ENCODE data around the gene ANO5.

The ANO5 gene
- 0 to 0.19 (median 0.05) reads per million in 3 experiments for total RNA-seq

DNA sequence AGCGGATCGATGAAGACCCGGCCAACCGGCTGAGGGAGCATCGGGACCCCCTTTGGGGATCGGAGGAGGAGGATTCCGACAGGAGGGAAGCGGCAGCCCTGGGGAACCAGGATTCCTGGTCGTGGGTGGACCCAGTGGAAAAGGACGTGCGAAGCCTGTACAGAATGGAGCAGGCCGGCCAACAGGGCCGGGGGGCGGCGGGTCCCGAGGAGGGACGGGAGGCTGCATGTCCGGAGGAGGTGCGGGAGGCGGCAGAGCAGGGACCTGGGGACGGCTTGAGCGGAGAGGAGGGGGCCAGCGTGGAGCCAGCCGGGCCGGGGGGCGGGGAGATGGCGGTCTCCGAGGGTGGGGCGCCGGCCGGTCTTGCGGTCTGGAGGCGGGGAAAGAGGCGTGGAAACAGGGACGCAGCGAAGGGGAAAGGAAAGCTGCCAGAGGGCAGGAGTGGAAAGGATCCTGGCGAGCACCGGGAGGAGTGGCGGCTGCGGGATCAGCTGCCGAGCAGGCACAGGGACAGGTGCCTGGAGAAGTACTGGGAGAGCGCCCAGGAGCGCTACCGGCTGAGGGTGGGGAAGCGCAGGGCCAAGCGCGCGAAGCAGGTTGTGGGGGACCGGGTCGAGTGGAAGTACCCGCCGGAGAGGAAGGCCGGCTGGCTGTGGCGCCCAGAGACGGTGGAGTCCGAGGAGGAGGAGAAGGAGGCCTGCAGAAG, at the start of gene ANO5:
Gene ANO5, plus strand, starts transcription at position 444 of the 706 bp plus-strand sequence. CDS start 408 bp downstream, outside the sequence.
- DNase-seq = no peak

DNA sequence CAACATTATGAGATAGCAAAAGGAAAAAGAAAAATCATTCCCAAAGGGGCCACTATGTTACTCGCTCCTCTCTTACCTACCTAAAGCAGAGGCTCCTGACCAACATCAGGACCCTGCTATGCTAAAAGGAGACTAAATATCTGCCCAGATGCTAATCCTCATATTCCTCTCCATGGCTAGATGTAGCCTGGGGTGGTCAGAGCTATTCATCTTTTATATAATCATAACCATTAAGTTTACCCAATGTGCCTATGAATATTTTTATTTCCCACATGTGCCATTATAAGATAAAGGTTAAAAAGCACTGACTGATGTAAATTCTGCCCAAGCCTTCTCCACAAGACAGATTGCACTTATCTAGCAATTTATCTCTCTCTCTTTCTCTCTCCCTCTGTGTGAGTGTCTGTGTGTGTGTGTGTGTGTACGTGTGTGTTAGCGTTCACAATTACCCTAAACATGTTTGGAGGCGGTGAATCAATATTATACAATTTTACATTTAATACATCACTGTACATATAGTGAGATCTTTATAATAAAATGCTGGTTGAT, 41.2 kb upstream of the ANO5 start:
- no peak for DNase-seq

GRCh38 chr11:22157531-22157930, 35.4 kb upstream of the ANO5 start:
- DNase-seq = no peak

DNA sequence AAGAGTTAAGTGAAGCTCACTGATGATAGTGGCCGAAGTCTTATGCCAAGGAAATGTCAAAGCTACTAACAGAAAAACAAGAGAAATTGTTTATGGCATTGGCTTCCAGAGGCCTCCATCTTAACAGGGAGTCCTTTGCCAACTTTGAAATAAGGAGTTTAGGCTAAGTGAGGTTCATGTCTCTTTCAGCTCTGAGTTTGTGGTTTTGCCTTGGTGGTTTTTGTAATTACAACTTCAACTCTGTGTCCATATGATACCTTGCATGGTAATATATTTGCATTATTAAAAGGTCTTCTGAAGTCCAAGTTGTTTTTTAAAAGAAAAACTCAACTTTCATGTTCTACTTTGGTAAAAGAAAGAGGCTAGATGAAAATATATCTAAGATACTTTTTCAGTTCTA, 31.4 kb upstream of the ANO5 start:
- DNase-seq = no peak

GRCh38 chr11:22162756-22163155, 30.1 kb upstream of the ANO5 start:
- no peak for DNase-seq

GRCh38 chr11:22163394-22163797, 29.5 kb upstream of the ANO5 start:
- DNase-seq = no peak

DNA sequence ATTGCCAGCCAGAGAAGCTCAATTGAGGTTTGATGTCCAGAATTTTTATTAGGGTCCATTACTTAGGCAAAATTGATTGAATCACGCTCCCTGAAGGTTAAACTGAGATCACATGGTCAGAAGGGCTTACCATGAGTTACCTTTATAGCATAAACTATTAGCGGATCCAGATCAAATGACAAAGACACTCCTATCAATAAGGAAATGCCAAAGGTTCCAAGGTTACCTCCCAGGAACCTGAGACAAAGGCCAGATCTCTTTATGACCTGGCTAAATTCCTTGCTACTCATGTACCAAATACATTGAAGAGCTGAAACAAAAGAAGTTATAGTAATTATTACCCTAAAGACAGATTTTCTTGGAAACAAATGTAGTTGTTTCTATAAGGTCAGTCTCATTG, 27.8 kb upstream of the ANO5 start:
- DNase-seq = no peak

GRCh38 chr11:22165759-22166513, 26.9 kb upstream of the ANO5 start:
- DNase-seq = no peak

- no peak for DNase-seq
These were observed 23.1 kb upstream of the ANO5 start for GRCh38 chr11:22169833-22170232.

GRCh38 chr11:22173532-22173931, 19.4 kb upstream of the ANO5 start:
- no peak for DNase-seq

DNA sequence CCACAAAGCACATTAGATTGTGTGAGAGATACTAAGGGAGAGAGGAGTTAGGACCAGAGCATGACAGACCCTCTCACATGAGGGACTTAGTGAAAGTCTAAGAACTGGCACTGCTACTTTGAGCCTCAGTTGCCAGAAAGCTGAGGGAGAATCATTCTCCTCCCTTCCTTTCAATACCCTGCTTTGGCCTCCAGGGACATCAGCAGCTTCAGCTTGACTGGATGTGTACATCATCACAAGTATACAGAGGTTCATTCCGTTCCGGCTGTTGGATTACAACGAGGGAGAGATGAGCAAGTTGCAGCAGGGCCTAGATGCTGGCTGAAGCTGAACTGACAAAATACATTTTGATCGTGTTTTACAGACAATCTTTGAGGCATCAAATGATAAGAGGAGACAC, 15.7 kb upstream of the ANO5 start:
- DNase-seq = no peak

DNA sequence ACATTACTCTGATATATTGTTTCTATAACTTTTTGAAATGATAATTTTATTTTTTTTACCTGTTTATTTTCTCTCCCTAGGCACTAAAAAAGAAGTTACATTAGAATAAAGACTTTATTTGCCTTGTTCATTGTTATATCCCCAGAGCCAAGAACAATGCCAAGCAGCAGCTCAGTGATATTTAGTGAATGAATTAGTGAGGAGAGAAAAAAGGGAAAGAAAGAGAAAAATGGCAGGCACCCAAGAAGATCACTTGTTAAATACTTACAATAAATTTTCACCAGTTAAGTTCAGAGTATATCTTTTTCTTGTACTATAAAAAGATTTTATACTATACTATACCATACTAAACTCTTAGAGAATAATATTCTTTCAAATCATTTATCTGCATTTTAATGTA, 13.3 kb upstream of the ANO5 start:
- DNase-seq = no peak

DNA sequence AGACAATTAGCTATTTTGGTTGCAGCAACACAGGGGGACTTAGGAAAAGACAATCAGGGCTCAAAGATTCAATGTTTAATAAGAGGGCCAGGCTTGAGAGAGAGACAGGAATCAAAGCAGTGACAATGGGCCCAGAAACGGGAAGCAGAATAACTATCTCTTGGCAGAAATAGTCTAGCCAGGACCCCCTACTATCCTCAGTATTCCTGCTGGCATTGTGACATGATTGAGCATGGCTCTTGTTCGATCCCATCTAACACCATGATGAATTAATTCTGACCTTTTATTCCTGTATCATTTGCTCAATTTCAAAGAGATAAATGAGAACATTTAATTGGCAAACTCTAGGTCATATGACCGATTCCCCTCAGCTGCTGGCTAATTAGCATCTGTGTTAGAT, 12.8 kb upstream of the ANO5 start:
- DNase-seq = no peak

DNA sequence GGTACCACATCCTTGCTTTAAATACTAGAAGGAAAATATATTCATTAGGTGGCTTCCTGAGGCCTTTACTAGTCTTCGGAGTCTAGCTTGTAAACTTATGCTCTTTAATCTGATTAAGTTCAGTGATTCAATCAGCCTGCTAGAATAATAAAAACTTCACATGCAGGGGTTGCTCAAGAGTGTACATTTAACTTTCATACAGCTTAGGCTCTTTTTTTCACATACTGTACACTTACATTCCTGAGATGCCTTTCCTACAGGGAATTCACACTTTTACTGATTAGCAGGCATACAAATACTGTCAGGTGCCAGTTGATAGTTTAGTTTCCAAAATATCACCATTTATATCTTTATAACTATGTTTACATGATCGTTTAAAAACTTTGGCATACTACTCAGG, 3.2 kb upstream of the ANO5 start:
- no peak for DNase-seq

GRCh38 chr11:22190827-22191463, 1.9 kb upstream of the ANO5 start:
- DNase-seq = no peak

GRCh38 chr11:22192289-22192641, 620 bp upstream of the ANO5 start:
- DNase-seq = no peak

GRCh38 chr11:22193348-22194051, 615 bp downstream of the ANO5 start:
- DNase-seq = no peak

DNA sequence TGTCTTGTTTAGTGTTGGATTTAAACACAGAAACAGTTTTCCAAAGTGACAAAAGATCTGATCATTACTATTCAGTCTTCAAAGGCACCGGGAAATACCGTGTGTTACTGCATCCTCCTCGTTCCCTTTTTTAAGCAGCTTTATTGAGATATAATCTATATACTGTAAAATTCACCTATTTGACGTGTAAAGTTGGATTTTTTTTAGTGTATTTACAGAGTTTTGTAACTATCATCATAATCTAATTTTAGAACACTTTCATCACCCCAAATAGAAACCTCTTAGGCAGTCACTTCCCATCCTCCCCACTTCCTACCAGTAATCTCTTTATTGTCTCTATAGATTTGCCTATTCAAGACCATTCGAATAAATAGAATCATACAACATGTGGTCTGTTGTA, 1.4 kb downstream of the ANO5 start:
- DNase-seq = no peak

DNA sequence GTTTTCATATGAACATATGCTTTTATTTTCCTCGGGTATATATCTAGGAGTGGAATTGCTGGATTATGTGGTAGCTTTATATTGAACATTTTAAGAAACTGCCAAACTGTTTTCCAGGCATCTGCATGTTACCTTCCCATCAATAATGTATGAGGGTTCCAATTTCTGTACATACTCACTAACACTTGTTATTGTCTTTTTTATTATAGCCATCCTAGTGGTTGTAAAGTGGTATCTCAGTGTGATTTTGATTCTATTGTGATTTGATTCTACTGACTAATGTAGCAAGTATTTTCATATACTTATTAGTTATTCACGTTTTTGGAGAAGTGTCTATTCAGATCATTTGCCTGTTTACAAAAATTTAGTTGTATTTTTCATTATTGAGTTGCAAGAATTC, 2.0 kb downstream of the ANO5 start:
- no peak for DNase-seq

- DNase-seq = no peak
These were observed 4.5 kb downstream of the ANO5 start for GRCh38 chr11:22197139-22198005.

DNA sequence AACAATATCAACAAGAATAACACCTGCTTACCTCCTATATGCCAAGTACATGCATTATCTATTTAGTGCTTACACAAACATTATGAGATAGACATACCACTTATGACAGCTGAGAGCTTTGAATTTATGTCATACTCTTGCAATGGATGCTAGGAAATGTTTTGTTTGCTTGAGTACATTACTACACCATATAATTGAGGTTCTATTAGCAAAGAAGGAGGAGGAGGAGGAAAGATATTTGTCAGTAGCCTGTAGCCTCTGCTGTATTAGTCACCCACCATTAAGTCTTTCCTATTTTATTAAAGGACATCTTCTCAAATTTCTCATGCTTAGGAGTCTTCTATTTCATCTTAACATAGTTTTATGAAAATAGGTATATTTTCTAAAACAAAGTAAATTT, 6.4 kb downstream of the ANO5 start:
- no peak for DNase-seq

- DNase-seq = no peak
These were observed 10.4 kb downstream of the ANO5 start for GRCh38 chr11:22203281-22203680.
